Activated naive CD4-positive, alpha-beta T cell treated with anti-CD3 and anti-CD28 coated beads, Interleukin-2, amount 10 ng/mL, durations not matched to agents 7 days and 5 days (primary cell): ENCODE measurements around the gene DTWD2.
"Not testable (repeated sequence)": the region's sequence is repeated elsewhere in the genome, so short reads cannot be mapped to it uniquely, and the experiment has no call there.

Source experiments
- CTCF ChIA-PET: fragments of 350-600 bp; sonication (Branson Sonifier 250); formaldehyde crosslinking; loops from one replicate; lab custom pipeline; 2021; ENCODE audit warnings: antibody characterized with exemption; lab: Charles Lee
- DNase-seq: peaks from one replicate; pipeline ENCODE4 v3.0.0-alpha.2; 2020
- H3K27ac Mint-ChIP-seq: one replicate; pipeline ENCODE4 v1.8.0; 2021; ENCODE audit warnings: mild to moderate bottlenecking, moderate library complexity, mixed read lengths
- H3K27me3 Mint-ChIP-seq: one replicate; pipeline ENCODE4 v1.8.0; 2021; ENCODE audit warnings: mild to moderate bottlenecking, mixed read lengths
- H3K36me3 Mint-ChIP-seq: one replicate; pipeline ENCODE4 v1.8.0; 2021; ENCODE audit warnings: mixed read lengths
- H3K4me1 Mint-ChIP-seq: one replicate; pipeline ENCODE4 v1.8.0; 2021; ENCODE audit warnings: mixed read lengths
- H3K4me3 Mint-ChIP-seq: one replicate; pipeline ENCODE4 v1.8.0; 2021; ENCODE audit warnings: mild to moderate bottlenecking, moderate library complexity, mixed read lengths
- H3K9me3 Mint-ChIP-seq: one replicate; pipeline ENCODE4 v1.8.0; 2021; ENCODE audit warnings: mixed read lengths

The DTWD2 gene

DNA sequence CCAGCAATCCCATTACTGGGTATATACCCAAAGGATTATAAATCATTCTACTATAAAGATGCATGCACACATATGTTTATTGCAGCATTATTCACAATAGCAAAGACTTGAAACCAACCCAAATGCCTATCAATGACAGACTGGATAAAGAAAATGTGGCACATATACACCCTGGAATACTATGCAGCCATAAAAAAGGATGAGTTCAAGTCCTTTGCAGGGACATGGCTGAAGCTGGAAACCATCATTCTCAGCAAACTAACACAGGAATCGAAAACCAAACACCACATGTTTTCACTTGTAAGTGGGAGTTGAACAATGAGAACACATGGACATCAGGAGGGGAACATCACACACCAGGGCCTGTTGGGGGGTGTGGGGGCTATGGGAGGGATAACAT is 138.8 kb downstream of the DTWD2 start:
- H3K36me3 Mint-ChIP-seq, CTCF ChIA-PET, H3K4me3 Mint-ChIP-seq, H3K27me3 Mint-ChIP-seq, H3K4me1 Mint-ChIP-seq, H3K27ac Mint-ChIP-seq, DNase-seq: not testable (repeated sequence)
- H3K9me3 Mint-ChIP-seq: peaks cover 11% of the 10 kb centered on the region

GRCh38 chr5:118844351-118844750 is 144.0 kb downstream of the DTWD2 start:
- CTCF ChIA-PET: no interaction called here
- Mint-ChIP-seq H3K27ac (no peak overlapping the region), H3K27me3 (no peaks in the 10 kb centered on the region), H3K9me3 (no peaks in the 10 kb centered on the region), H3K4me3 (no peak overlapping the region), H3K4me1 (no peaks in the 10 kb centered on the region), H3K36me3 (no peaks in the 10 kb centered on the region)
- DNase-seq: no peak

GRCh38 chr5:118834710-118835109 is 153.6 kb downstream of the DTWD2 start:
- CTCF ChIA-PET: no interaction called here
- Mint-ChIP-seq H3K4me3 (no peak overlapping the region), H3K36me3 (no peaks in the 10 kb centered on the region), H3K27ac (no peak overlapping the region), H3K9me3 (no peaks in the 10 kb centered on the region), H3K4me1 (no peaks in the 10 kb centered on the region), H3K27me3 (no peaks in the 10 kb centered on the region)
- no peak for DNase-seq

DNA sequence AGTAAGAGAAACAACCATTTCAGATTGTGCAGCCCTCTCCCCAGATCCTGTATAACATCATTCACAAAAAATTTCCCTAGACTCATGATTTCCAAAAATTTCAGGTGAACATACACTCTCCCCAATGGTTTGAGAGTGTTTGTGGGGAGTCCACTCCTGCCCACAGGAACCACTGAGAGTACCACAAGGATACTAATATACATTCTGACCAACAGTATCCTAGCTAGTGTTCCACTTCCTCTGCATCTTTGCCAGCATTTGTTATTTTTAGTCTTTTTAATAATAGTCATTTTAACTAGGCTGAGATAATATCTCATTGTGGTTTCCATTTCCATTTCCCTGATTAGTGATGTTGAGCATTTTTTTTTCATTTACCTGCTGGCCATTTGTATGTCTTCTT is 155.4 kb downstream of the DTWD2 start:
- H3K27me3 Mint-ChIP-seq: no peaks in the 10 kb centered on the region
- H3K9me3 Mint-ChIP-seq: no peaks in the 10 kb centered on the region
- no peak for DNase-seq
- H3K4me1 Mint-ChIP-seq: no peaks in the 10 kb centered on the region
- H3K4me3 Mint-ChIP-seq: no peak overlapping the region
- no peaks in the 10 kb centered on the region for H3K36me3 Mint-ChIP-seq
- H3K27ac Mint-ChIP-seq: no peak overlapping the region
- CTCF ChIA-PET: no interaction called here

DNA sequence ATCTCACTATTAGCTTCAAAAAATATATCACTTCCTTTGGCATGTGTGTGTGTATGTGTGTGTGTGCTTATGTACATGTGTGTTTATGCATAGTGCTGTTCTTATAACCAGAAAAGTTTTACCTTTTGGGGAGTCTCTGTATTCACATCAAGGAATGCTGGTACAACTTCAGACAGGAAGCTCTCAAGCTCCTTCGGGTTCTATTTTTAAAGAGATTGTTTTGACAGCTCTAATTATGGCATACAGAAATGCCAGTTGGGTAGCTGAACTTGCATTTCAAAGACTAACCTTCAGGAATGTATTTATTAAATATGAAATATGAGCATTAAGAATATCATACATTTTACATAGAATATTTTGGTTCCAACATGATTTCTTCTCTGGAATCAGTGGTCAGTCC is 163.1 kb downstream of the DTWD2 start:
- no peaks in the 10 kb centered on the region for H3K27me3 Mint-ChIP-seq
- no peaks in the 10 kb centered on the region for H3K9me3 Mint-ChIP-seq
- H3K36me3 Mint-ChIP-seq: no peaks in the 10 kb centered on the region
- CTCF ChIA-PET: no interaction called here
- H3K4me3 Mint-ChIP-seq: no peak overlapping the region
- H3K4me1 Mint-ChIP-seq: no peaks in the 10 kb centered on the region
- DNase-seq: no peak
- no peak overlapping the region for H3K27ac Mint-ChIP-seq

DNA sequence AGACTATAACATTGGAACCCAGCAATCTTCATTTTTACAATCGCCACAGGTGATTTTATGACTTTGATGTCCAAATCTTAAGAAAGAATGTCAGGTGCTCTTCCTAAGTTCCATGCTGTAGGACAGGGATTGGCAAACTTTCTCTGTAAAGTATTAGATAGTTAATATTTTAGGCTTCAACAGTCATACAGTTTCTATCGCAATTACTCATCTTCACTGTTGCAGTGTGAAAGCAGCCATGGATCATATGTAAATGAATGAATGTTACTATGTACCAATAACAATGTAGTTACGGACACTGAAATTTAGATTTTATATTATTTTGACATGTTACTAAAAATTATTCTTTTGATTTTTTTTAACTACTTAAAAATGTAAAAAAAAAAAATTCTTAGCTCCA is 169.7 kb downstream of the DTWD2 start:
- CTCF ChIA-PET: no interaction called here
- H3K27me3 Mint-ChIP-seq: no peaks in the 10 kb centered on the region

DNA sequence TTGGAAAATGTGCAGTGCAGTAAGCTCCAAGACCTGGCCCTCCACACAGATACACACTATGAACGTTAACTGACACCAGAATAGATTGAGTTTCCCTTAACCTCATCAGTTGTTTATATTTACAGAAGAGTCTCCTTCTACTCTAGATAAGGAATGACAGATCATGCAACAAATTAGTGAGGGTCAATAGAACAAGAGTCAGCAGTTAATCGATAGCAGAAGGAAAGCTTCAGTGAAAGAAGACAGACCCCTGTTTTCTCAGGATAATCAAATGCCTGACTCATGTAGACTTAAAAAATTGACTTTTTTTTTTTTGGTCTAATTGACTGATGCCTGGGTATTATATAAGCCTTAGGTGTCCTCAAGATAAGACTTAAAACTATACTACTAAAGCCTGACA is 179.9 kb downstream of the DTWD2 start:
- H3K4me3 Mint-ChIP-seq: no peak overlapping the region
- no peaks in the 10 kb centered on the region for H3K4me1 Mint-ChIP-seq
- CTCF ChIA-PET: interaction anchor here (0.9 kb wide), 1 partner anchor 17 kb away, joined by 5 read pairs; no protein-coding TSS in a partner anchor

More for the DNA sequence above, 169.7 kb downstream of the DTWD2 start:
- no peak for DNase-seq
- no peak overlapping the region for H3K4me3 Mint-ChIP-seq
- no peaks in the 10 kb centered on the region for H3K36me3 Mint-ChIP-seq
- no peaks in the 10 kb centered on the region for H3K4me1 Mint-ChIP-seq
- no peak overlapping the region for H3K27ac Mint-ChIP-seq
- no peaks in the 10 kb centered on the region for H3K9me3 Mint-ChIP-seq

DNA sequence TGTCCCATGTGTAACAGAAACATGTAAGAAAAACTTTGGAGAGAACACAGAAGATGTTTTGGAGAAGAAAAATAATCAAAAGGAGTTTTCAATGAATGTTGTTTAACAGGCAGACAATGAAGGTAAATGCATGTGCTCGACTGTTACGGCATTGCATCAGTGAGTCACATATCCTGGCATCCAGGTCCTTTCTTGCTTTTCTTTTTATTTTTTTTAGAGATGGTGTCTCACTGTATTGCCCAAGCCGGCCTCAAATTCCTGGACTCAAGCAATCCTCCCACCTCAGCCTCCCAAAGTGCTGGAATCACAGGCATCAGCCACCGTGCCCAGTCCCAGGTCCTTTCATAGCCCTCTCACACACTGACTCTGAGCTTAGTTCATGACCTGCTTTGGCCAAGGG is 181.8 kb downstream of the DTWD2 start:
- Mint-ChIP-seq H3K4me3 (no peak overlapping the region), H3K36me3 (no peaks in the 10 kb centered on the region), H3K27ac (no peak overlapping the region), H3K9me3 (no peaks in the 10 kb centered on the region), H3K27me3 (no peaks in the 10 kb centered on the region), H3K4me1 (no peaks in the 10 kb centered on the region)
- CTCF ChIA-PET: no interaction called here
- DNase-seq: no peak

More for the DNA sequence above, 179.9 kb downstream of the DTWD2 start:
- no peak for DNase-seq
- H3K9me3 Mint-ChIP-seq: no peaks in the 10 kb centered on the region
- H3K27me3 Mint-ChIP-seq: no peaks in the 10 kb centered on the region
- H3K27ac Mint-ChIP-seq: no peak overlapping the region
- no peaks in the 10 kb centered on the region for H3K36me3 Mint-ChIP-seq

- Mint-ChIP-seq H3K27me3 (no peaks in the 10 kb centered on the region), H3K9me3 (no peaks in the 10 kb centered on the region), H3K27ac (no peak overlapping the region), H3K4me3 (no peak overlapping the region), H3K4me1 (no peaks in the 10 kb centered on the region), H3K36me3 (no peaks in the 10 kb centered on the region)
- CTCF ChIA-PET: no interaction called here
- no peak for DNase-seq
Measured at GRCh38 chr5:118802335-118802734, 186.0 kb downstream of the DTWD2 start.

- Mint-ChIP-seq H3K36me3 (no peaks in the 10 kb centered on the region), H3K4me1 (no peaks in the 10 kb centered on the region), H3K4me3 (no peak overlapping the region), H3K27ac (no peak overlapping the region), H3K27me3 (no peaks in the 10 kb centered on the region), H3K9me3 (no peaks in the 10 kb centered on the region)
- DNase-seq: no peak
- CTCF ChIA-PET: no interaction called here
Measured at GRCh38 chr5:118796081-118796480, 192.3 kb downstream of the DTWD2 start.

- Mint-ChIP-seq H3K27me3 (no peaks in the 10 kb centered on the region), H3K36me3 (no peaks in the 10 kb centered on the region), H3K4me1 (no peaks in the 10 kb centered on the region), H3K9me3 (no peaks in the 10 kb centered on the region), H3K4me3 (no peak overlapping the region), H3K27ac (no peak overlapping the region)
- DNase-seq: no peak
- CTCF ChIA-PET: no interaction called here
Measured at GRCh38 chr5:118794281-118794680, 194.1 kb downstream of the DTWD2 start.

GRCh38 chr5:118793652-118794051 is 194.7 kb downstream of the DTWD2 start:
- CTCF ChIA-PET: interaction anchor here (0.7 kb wide), 1 partner anchor 35 kb away, joined by 3 read pairs; no protein-coding TSS in a partner anchor
- H3K4me3 Mint-ChIP-seq: no peak overlapping the region

GRCh38 chr5:118793091-118793490 is 195.3 kb downstream of the DTWD2 start:
- CTCF ChIA-PET: interaction anchor here (0.7 to 3.4 kb wide), 3 partner anchors 35 to 1338 kb away, joined by 3 to 27 read pairs (median 5); no protein-coding TSS in a partner anchor
- no peaks in the 10 kb centered on the region for H3K27me3 Mint-ChIP-seq
- no peak overlapping the region for H3K27ac Mint-ChIP-seq
- no peak overlapping the region for H3K4me3 Mint-ChIP-seq
- H3K9me3 Mint-ChIP-seq: no peaks in the 10 kb centered on the region
- H3K36me3 Mint-ChIP-seq: no peaks in the 10 kb centered on the region
- DNase-seq: no peak
- H3K4me1 Mint-ChIP-seq: no peaks in the 10 kb centered on the region

More at GRCh38 chr5:118793652-118794051, 194.7 kb downstream of the DTWD2 start:
- no peak overlapping the region for H3K27ac Mint-ChIP-seq
- no peaks in the 10 kb centered on the region for H3K27me3 Mint-ChIP-seq
- H3K9me3 Mint-ChIP-seq: no peaks in the 10 kb centered on the region
- DNase-seq: no peak
- no peaks in the 10 kb centered on the region for H3K36me3 Mint-ChIP-seq
- H3K4me1 Mint-ChIP-seq: no peaks in the 10 kb centered on the region

DNA sequence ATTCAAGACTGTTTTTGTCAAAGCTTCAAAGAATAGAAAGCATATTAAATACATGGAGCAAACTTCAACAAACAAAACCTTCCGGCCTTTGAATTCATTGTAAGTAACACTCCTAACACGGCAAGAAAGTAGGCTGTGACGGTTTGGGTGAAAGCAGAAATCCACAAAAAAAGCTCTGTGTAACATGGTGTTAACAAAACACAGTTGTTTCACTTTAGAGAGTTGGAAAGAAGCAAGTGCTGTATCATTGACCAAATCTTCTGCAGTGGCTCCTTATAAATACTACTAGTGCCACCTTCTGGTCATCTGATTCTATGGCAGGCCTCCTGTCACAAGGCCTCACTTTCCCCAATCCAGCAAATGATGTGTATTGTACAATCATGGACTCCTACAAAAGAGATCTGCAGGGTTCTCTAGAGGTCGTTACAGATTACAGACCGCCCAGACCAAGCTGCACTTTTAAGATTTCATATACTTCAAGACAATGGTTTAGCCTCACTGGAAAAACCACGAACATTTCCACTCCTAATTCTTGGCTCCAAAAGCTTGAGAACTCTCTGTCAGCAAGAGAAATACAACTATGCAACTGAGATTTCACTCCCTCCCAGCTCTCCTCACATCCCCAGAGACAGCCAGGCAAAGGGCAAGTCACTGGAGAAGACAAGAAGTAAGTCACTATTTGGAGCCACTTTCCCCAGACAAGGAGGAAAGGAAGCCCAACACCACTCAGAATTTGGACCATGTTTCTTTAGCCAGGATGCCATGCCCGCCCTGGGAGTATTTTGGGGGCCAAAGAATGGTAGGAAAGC is 196.2 kb downstream of the DTWD2 start:
- Mint-ChIP-seq H3K4me3 (no peak overlapping the region), H3K27ac (no peak overlapping the region), H3K36me3 (no peaks in the 10 kb centered on the region), H3K27me3 (no peaks in the 10 kb centered on the region), H3K4me1 (no peaks in the 10 kb centered on the region), H3K9me3 (no peaks in the 10 kb centered on the region)
- DNase-seq: no peak
- CTCF ChIA-PET: interaction anchor here (0.8 to 3.4 kb wide), 5 partner anchors 12 to 1337 kb away, joined by 3 to 27 read pairs (median 5); no protein-coding TSS in a partner anchor

DNA sequence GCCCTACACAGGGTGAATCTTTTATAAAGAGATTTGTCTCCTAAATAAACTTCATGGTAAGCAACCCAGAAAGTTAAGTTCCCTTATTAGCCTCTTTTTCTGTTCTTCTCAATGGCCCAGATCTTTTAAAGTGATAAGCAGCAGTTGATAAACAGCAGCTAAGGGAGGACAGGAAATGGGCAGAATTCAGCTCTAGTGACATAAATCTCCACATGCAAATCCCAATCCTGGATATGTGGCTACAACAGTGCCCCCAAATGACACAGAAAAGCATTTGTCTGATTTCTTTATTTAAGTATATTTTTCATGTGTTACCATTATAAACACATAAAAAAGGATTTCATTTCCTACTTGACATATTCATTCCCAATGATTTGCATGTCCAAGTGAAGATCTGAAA is 199.0 kb downstream of the DTWD2 start:
- CTCF ChIA-PET: no interaction called here
- no peak for DNase-seq
- no peak overlapping the region for H3K27ac Mint-ChIP-seq
- no peaks in the 10 kb centered on the region for H3K4me1 Mint-ChIP-seq
- H3K27me3 Mint-ChIP-seq: no peaks in the 10 kb centered on the region
- no peaks in the 10 kb centered on the region for H3K9me3 Mint-ChIP-seq
- H3K4me3 Mint-ChIP-seq: no peak overlapping the region
- no peaks in the 10 kb centered on the region for H3K36me3 Mint-ChIP-seq
